Left ventricle myocardium inferior (tissue), 1 donor: Measurements from ENCODE around the gene ATF3. TPM values are rescaled to one million over a fixed set of nuclear protein-coding genes. Genes with fewer than 3 reads are reported as not detected.
A peak's percentile ranks its signal among the peaks of the same experiment; 100 is the strongest.

Experiments used
- DNase-seq: peaks from one replicate; pipeline ENCODE4 v3.0.0-alpha.2; 2020
- H3K27ac ChIP-seq: fragments of 200-600 bp; replicated peaks from 2 replicates; pipeline ENCODE4 v1.8.0; 2021
- H3K27me3 ChIP-seq: fragments of 200-600 bp; 2 replicates; pipeline ENCODE4 v1.8.0; 2021; ENCODE audit warnings: low read depth
- H3K36me3 ChIP-seq: fragments of 200-600 bp; 2 replicates; pipeline ENCODE4 v1.8.0; 2021
- H3K4me1 ChIP-seq: fragments of 200-600 bp; 2 replicates; pipeline ENCODE4 v1.8.0; 2021
- H3K4me3 ChIP-seq: fragments of 200-600 bp; 2 replicates; pipeline ENCODE4 v1.8.0; 2021; ENCODE audit warnings: mild to moderate bottlenecking, moderate library complexity
- H3K9me3 ChIP-seq: fragments of 200-600 bp; replicated peaks from 2 replicates; pipeline ENCODE4 v1.8.0; 2021
- intact Hi-C: fragments of 100-400 bp; cut with micrococcal nuclease; formaldehyde crosslinking; loops from one replicate; pipeline ENCODE4 v1.11.0; 2022
- total RNA-seq: library from RNA; stranded (reverse); fragmentation: NEBNext Ultra II Directional; extraction: Animal tissue kit (Norgen Biotek cat#: 25700); gene quantifications from one replicate; pipeline ENCODE4 v1.2.1, GENCODE V29; 2021
- TF ChIP-seq, protein P1 (sequence below): fragments of 200-600 bp; IDR thresholded peaks from 2 replicates; pipeline ENCODE4 v1.8.0; 2021; ENCODE audit warnings: antibody characterized with exemption, mild to moderate bottlenecking, borderline replicate concordance
- donor health status: DM: no; HTN: yes; CAD: no; lungs with severe emphysema.

Gene ATF3
- total RNA-seq, 1 donor from 2014 or later: 20.0 TPM

DNA sequence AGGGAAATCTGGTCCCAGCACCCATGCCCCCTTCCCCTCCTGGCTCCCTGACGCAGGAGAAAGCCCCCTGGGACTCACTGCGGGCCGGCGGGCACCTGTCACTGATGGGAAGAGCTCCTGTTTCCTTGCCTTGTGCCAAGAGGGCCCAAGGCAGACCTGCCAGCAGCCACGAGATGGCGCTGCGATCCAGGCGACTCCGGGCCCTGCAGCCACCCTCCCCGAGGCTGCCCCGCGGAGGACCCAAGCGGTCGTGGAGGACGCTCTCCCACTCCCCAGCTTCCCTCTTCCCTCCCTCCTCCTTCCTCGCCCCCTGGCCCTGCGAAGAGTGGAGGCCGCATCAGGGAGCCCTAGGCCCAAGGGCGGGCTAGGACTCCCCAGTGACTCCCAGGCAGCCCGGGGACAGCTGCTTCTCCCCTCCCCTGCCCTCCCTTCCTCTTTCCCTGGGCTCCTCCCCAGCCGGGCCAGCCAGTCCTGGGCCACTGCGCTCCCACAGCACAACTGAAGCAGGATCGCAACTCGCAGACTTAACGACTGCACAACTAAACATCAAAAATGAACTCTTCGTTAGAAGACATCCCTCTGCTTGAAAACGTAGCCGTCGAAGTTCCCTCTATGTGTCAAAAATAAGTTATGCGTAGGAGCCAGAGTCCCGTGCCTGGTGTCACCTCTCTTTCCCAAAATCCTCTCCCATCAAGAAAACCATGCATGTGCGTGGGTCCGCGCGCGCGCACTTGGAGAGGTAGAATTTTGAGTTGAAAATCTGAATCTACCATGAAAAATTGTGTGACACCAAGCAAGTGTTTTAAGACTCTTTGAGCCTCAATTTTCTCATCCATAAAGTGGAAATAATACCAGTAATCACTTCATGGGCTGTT lies 56.9 kb downstream of the ATF3 start:
- TF ChIP-seq, protein P1, sequence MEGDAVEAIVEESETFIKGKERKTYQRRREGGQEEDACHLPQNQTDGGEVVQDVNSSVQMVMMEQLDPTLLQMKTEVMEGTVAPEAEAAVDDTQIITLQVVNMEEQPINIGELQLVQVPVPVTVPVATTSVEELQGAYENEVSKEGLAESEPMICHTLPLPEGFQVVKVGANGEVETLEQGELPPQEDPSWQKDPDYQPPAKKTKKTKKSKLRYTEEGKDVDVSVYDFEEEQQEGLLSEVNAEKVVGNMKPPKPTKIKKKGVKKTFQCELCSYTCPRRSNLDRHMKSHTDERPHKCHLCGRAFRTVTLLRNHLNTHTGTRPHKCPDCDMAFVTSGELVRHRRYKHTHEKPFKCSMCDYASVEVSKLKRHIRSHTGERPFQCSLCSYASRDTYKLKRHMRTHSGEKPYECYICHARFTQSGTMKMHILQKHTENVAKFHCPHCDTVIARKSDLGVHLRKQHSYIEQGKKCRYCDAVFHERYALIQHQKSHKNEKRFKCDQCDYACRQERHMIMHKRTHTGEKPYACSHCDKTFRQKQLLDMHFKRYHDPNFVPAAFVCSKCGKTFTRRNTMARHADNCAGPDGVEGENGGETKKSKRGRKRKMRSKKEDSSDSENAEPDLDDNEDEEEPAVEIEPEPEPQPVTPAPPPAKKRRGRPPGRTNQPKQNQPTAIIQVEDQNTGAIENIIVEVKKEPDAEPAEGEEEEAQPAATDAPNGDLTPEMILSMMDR: peak; percentile 99
- H3K4me1 ChIP-seq: peaks cover 39% of the 10 kb centered on the region
- H3K4me3 ChIP-seq: peak overlapping the region; percentile 73
- no peaks in the 10 kb centered on the region for H3K9me3 ChIP-seq
- H3K27me3 ChIP-seq: no peaks in the 10 kb centered on the region
- H3K36me3 ChIP-seq: no peaks in the 10 kb centered on the region
- intact Hi-C loops: loop anchor here (5.0 kb wide), 1 partner anchor 117 kb away; no protein-coding TSS in a partner anchor
- peak overlapping the region; percentile 86 for H3K27ac ChIP-seq
- peak; percentile 83 for DNase-seq

GRCh38 chr1:212666116-212666775 lies 57.7 kb downstream of the ATF3 start:
- intact Hi-C loops: loop anchor here (5.0 kb wide), 1 partner anchor 116 kb away; no protein-coding TSS in a partner anchor
- DNase-seq: no peak
- TF ChIP-seq, protein P1: no peak
- H3K9me3 ChIP-seq: no peaks in the 10 kb centered on the region
- peaks cover 39% of the 10 kb centered on the region for H3K4me1 ChIP-seq
- no peaks in the 10 kb centered on the region for H3K27me3 ChIP-seq
- no peaks in the 10 kb centered on the region for H3K36me3 ChIP-seq
- peak overlapping the region; percentile 73 for H3K4me3 ChIP-seq
- peak overlapping the region; percentile 86 for H3K27ac ChIP-seq

DNA sequence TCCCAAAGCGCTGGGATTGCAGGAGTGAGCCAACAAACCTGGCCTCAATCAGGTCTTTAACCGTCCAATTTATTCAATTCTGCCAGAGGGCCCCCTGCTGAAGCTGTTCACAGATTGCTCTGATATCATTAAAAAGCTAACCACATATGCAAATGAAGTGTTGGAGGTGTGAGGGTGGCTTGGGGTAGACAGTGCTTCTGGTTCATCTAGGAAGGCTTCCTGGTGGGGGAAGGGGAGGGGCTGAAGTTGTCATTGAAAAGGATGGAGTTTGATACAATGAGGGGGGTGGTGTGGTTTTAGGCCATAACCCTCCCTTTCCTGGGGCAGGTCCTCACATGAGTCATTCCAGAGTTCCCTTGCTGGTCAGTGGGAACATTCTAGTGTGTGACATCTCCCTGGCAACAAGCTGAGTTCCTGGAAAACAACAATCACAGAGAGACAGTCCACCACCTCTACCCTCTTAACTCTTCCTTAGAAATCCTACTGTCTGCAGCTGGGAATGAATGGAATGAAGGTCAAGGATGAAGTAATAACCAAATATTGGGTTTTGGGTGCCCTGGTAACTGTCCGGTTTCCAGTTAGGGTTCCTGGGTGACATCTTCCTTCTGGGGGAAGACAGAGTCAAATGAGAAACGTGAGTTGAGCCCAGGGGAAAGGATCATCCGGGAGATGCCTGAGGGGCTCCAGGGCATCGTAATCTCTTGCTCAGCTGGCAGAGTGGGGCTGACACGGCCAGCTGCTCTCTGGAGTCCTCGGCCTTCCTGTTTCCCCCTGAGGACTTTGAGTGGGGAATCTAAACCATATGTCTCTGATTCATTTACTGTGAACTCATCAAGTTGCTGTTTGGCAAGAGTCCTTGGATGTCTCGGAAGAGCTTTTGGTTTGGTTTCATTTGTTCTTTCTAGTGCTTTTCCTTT lies 58.9 kb downstream of the ATF3 start:
- TF ChIP-seq, protein P1: no peak
- peak overlapping the region; percentile 13 for H3K4me3 ChIP-seq
- H3K4me1 ChIP-seq: peaks cover 39% of the 10 kb centered on the region

DNA sequence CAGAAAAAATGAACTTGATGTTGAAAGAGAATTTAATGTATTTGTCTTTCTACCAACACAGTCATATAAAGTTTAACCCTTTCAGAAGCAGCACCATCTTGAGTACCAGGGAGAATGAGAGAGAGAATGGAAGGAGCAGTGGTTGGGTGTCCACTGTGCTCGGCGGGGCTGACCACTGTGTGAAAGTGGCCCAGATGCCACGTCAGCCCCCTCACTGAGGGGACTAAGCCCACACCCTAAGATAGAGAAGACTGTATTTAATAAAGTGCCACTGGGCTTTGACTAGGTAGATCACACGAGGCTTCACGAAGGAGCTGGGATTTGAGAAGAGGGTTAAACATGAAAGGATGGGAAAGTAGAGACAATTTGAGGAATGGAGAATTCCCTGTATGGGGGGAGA lies 59.9 kb downstream of the ATF3 start:
- Histone ChIP-seq H3K9me3 (no peaks in the 10 kb centered on the region), H3K4me3 (no peak overlapping the region)
- no peak for DNase-seq

More for the DNA sequence above, 58.9 kb downstream of the ATF3 start:
- Histone ChIP-seq H3K36me3 (no peaks in the 10 kb centered on the region), H3K9me3 (no peaks in the 10 kb centered on the region), H3K27ac (peak overlapping the region; percentile 82), H3K27me3 (peaks cover under 1% of the 10 kb centered on the region)
- DNase-seq: no peak
- intact Hi-C loops: loop anchor here (5.0 kb wide), 1 partner anchor 115 kb away; no protein-coding TSS in a partner anchor

More for the DNA sequence above, 59.9 kb downstream of the ATF3 start:
- peaks cover 39% of the 10 kb centered on the region for H3K4me1 ChIP-seq
- TF ChIP-seq, protein P1: no peak
- peaks cover 4% of the 10 kb centered on the region for H3K27me3 ChIP-seq
- no peaks in the 10 kb centered on the region for H3K36me3 ChIP-seq
- intact Hi-C loops: loop anchor here (5.0 kb wide), 1 partner anchor 114 kb away; no protein-coding TSS in a partner anchor
- peak overlapping the region; percentile 82 for H3K27ac ChIP-seq
